HEK293 (cell line): Measurements from ENCODE around the gene WRAP73.
A peak's percentile ranks its signal among the peaks of the same experiment; 100 is the strongest.

Experiments
- CTCF ChIA-PET: fragments of 350-600 bp; formaldehyde crosslinking; extraction: SDS; loops from one replicate; lab custom pipeline; 2021; ENCODE audit warnings: antibody characterized with exemption; lab: Yijun Ruan, JAX
- POLR2A ChIA-PET: fragments of 300-600 bp; formaldehyde crosslinking; extraction: SDS; loops from one replicate; lab custom pipeline; 2020; ENCODE audit warnings: antibody characterized with exemption, inconsistent platforms; lab: Yijun Ruan, JAX
- H3K27ac ChIP-seq: fragments of 200-500 bp; sonication (Bioruptor generic); 2 replicates; pipeline ENCODE4 v1.5.1; 2014; ENCODE audit warnings: low read depth, low read length, control low read depth, inconsistent platforms; ENCODE audit errors: extremely low read depth
- H3K36me3 ChIP-seq, 2 experiments: fragments of 200-500 bp in 1 of 2; sonication (Bioruptor generic) in 1 of 2; 1 replicate in 1 of 2; 2 replicates in 1 of 2; pipeline ENCODE4 v1.5.1; 2014 to 2017; ENCODE audit warnings: inconsistent platforms in 2 of 2, low read length in 2 of 2; ENCODE audit not compliant: control insufficient read depth in 2 of 2, insufficient read depth in 1 of 2
- H3K4me1 ChIP-seq: fragments of 200-500 bp; sonication (Bioruptor generic); 2 replicates; pipeline ENCODE4 v1.5.1; 2014; ENCODE audit warnings: mild to moderate bottlenecking, low read length, inconsistent platforms; ENCODE audit not compliant: control insufficient read depth, insufficient read depth
- H3K4me3 ChIP-seq: 2 replicates; pipeline ENCODE4 v1.5.1; 2011; ENCODE audit warnings: low read depth, mild to moderate bottlenecking, control low read depth, low read length, moderate library complexity
- H3K9me3 ChIP-seq: fragments of 200-500 bp; sonication (Bioruptor generic); 2 replicates; pipeline ENCODE4 v1.5.1; 2014; ENCODE audit warnings: low read depth, low read length, inconsistent platforms; ENCODE audit not compliant: control insufficient read depth, insufficient read depth
- GLIS2 ChIP-seq: fragments of 450-650 bp; formaldehyde crosslinking; IDR thresholded peaks from 2 replicates; pipeline ENCODE4 v1.5.1; 2016; ENCODE audit warnings: missing biosample characterization, missing genetic modification characterization
- KLF8 ChIP-seq: fragments of 450-650 bp; formaldehyde crosslinking; IDR thresholded peaks from 2 replicates; pipeline ENCODE4 v1.5.1; 2016; ENCODE audit warnings: missing biosample characterization, missing genetic modification characterization
- MYNN ChIP-seq: fragments of 450-650 bp; formaldehyde crosslinking; IDR thresholded peaks from 2 replicates; pipeline ENCODE4 v1.5.1; 2016; ENCODE audit warnings: missing biosample characterization, missing genetic modification characterization, borderline replicate concordance
- PRDM1 ChIP-seq: fragments of 450-650 bp; formaldehyde crosslinking; IDR thresholded peaks from 2 replicates; pipeline ENCODE4; 2016; ENCODE audit warnings: missing biosample characterization, missing genetic modification characterization
- WT1 ChIP-seq: fragments of 450-650 bp; formaldehyde crosslinking; IDR thresholded peaks from 2 replicates; pipeline ENCODE4 v1.5.1; 2016; ENCODE audit warnings: missing biosample characterization, missing genetic modification characterization
- ZNF202 ChIP-seq: fragments of 450-650 bp; formaldehyde crosslinking; IDR thresholded peaks from 2 replicates; pipeline ENCODE4 v1.5.1; 2016; ENCODE audit warnings: missing biosample characterization, missing genetic modification characterization, borderline replicate concordance
- ZNF214 ChIP-seq: fragments of 450-650 bp; formaldehyde crosslinking; IDR thresholded peaks from 2 replicates; pipeline ENCODE4 v1.5.1; 2017; ENCODE audit warnings: missing biosample characterization, mild to moderate bottlenecking, missing genetic modification characterization, borderline replicate concordance
- ZNF335 ChIP-seq: fragments of 450-650 bp; formaldehyde crosslinking; conservative IDR thresholded peaks from 2 replicates; pipeline ENCODE4 v1.5.1; 2016; ENCODE audit warnings: missing biosample characterization, missing genetic modification characterization
- ZNF37A ChIP-seq: fragments of 450-650 bp; IDR thresholded peaks from 2 replicates; pipeline ENCODE4 v1.5.1; 2018; ENCODE audit warnings: missing biosample characterization, missing genetic modification characterization
- ZNF433 ChIP-seq: fragments of 450-650 bp; formaldehyde crosslinking; IDR thresholded peaks from 2 replicates; pipeline ENCODE4 v1.5.1; 2016; ENCODE audit warnings: missing biosample characterization, missing genetic modification characterization, low read depth
- ZNF544 ChIP-seq: fragments of 450-650 bp; formaldehyde crosslinking; IDR thresholded peaks from 2 replicates; pipeline ENCODE4 v1.5.0; 2017; ENCODE audit warnings: missing biosample characterization, missing genetic modification characterization
- ZNF548 ChIP-seq: fragments of 450-650 bp; formaldehyde crosslinking; IDR thresholded peaks from 2 replicates; pipeline ENCODE4 v1.5.1; 2016; ENCODE audit warnings: missing biosample characterization, missing genetic modification characterization
- ZNF555 ChIP-seq: fragments of 450-650 bp; formaldehyde crosslinking; conservative IDR thresholded peaks from 2 replicates; pipeline ENCODE4 v1.5.1; 2017; ENCODE audit warnings: missing biosample characterization, mild to moderate bottlenecking, missing genetic modification characterization, inconsistent platforms
- ZNF623 ChIP-seq: fragments of 450-650 bp; formaldehyde crosslinking; IDR thresholded peaks from 2 replicates; pipeline ENCODE4 v1.5.1; 2016; ENCODE audit warnings: missing biosample characterization, missing genetic modification characterization
- ZNF664 ChIP-seq: fragments of 450-650 bp; formaldehyde crosslinking; IDR thresholded peaks from 2 replicates; pipeline ENCODE4 v1.5.1; 2016; ENCODE audit warnings: missing biosample characterization, missing genetic modification characterization
- ZNF670 ChIP-seq: fragments of 450-650 bp; formaldehyde crosslinking; IDR thresholded peaks from 2 replicates; pipeline ENCODE4 v1.5.1; 2016; ENCODE audit warnings: missing biosample characterization, missing genetic modification characterization, low read depth
- TF ChIP-seq, protein P1 (sequence below): sonication (generic); formaldehyde crosslinking; IDR thresholded peaks from 2 replicates; pipeline ENCODE4 v1.8.1; 2022; ENCODE audit warnings: mild to moderate bottlenecking, moderate library complexity, missing genetic modification reagents

WRAP73 gene

DNA sequence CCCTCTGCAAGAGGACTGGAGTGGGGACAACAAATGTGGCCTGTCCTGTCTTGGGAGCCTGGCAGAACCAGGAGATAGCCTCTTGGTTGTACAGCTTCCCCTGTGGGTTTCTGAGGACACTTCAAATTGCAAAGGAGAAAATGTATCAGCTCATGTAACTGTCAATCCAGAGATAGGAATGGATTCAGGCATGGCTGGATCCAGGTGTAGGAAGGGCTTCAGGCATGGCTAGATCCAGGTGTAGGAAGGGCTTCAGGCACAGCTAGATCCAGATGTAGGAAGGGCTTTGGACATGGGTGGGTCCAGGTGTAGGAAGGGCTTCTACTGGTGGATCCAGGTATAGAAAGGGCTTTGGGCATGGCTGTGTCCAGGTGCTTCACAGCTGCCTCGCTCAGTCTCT, 33.3 kb upstream of the WRAP73 start:
- ChIA-PET POLR2A (no interaction called here), CTCF (interaction anchor here (0.8 kb wide), 1 partner anchor 14 kb away, joined by 3 read pairs; no protein-coding TSS in a partner anchor)
- no peak overlapping the region for H3K4me3 ChIP-seq
- no peak overlapping the region for H3K27ac ChIP-seq
- TF ChIP-seq KLF8 (tag by site-specific recombination) (peak; percentile 76), ZNF214 (tag by site-specific recombination) (no peak), ZNF664 (tag by site-specific recombination) (peak; percentile 81; the same call in 1 of the 2 replicates), ZNF37A (tag by site-specific recombination) (no peak), MYNN (tag by site-specific recombination) (no peak)
- TF ChIP-seq, protein P1, sequence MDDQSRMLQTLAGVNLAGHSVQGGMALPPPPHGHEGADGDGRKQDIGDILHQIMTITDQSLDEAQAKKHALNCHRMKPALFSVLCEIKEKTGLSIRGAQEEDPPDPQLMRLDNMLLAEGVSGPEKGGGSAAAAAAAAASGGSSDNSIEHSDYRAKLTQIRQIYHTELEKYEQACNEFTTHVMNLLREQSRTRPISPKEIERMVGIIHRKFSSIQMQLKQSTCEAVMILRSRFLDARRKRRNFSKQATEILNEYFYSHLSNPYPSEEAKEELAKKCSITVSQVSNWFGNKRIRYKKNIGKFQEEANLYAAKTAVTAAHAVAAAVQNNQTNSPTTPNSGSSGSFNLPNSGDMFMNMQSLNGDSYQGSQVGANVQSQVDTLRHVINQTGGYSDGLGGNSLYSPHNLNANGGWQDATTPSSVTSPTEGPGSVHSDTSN (CRISPR knock-in tag), result no peak
- H3K9me3 ChIP-seq, result no peaks in the 10 kb centered on the region
- no peaks in the 10 kb centered on the region for H3K4me1 ChIP-seq
- H3K36me3 ChIP-seq, result peaks cover 0 to 20% of the 10 kb centered on the region in 2 experiments; a peak in 1 of 3 replicates

DNA sequence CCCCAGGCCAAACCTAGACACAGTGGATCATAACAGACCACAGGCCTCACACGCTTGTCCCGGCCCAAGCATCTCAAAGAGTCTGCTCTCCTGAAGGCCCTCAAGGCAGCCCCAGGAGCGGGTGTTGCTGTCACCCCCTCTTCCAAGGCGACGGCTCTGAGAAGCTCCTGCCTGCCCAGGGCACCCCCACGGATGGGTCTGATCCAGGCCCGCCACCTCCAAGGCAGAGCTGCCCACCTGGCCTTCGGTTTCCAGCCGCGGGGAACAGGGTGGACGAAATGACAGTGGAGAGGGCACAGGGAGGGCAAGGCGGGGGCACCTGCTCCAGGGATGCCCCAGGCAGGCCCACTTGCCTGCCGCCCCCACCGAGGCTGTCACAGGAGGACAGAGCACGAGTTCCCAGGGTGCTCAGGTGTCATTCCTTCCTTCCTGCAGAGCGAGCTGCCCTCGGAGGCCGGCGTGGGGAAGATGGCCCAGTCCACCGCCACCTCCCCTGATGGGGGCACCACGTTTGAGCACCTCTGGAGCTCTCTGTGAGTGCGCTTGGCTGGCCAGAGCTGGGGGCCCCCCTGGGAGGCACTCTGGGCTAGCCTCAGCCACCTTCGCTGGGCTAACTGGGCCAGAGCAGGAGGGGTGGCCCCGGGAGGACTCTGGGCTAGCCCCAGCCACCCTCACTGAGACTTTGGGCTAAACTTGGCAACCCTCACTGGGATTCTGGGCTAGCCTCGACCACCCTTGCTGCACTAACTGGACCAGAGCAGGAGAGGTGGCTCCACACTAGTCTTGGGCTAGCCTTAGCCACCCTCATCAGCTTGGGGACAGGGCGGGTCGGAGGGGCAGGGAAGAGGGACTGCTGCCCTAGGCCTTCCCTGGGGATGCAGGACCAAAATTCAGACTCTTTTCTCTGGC, 32.2 kb upstream of the WRAP73 start:
- no peak for TF ChIP-seq ZNF623 (tag by site-specific recombination)
- TF ChIP-seq GLIS2 (tag by site-specific recombination), result 0 out of 2 replicates have a peak, but pooled peaks have one; percentile 12
- TF ChIP-seq, all 188 proteins: peak for 1
- ChIA-PET POLR2A (no interaction called here), CTCF (interaction anchor here (0.8 to 2.5 kb wide), 2 partner anchors 15 to 42 kb away, joined by 3 to 9 read pairs; no protein-coding TSS in a partner anchor)
- H3K9me3 ChIP-seq, result no peaks in the 10 kb centered on the region
- no peak overlapping the region for H3K4me3 ChIP-seq
- no peak overlapping the region for H3K27ac ChIP-seq
- peaks cover 0 to 20% of the 10 kb centered on the region in 2 experiments; a peak in 1 of 3 replicates for H3K36me3 ChIP-seq
- H3K4me1 ChIP-seq, result no peaks in the 10 kb centered on the region

DNA sequence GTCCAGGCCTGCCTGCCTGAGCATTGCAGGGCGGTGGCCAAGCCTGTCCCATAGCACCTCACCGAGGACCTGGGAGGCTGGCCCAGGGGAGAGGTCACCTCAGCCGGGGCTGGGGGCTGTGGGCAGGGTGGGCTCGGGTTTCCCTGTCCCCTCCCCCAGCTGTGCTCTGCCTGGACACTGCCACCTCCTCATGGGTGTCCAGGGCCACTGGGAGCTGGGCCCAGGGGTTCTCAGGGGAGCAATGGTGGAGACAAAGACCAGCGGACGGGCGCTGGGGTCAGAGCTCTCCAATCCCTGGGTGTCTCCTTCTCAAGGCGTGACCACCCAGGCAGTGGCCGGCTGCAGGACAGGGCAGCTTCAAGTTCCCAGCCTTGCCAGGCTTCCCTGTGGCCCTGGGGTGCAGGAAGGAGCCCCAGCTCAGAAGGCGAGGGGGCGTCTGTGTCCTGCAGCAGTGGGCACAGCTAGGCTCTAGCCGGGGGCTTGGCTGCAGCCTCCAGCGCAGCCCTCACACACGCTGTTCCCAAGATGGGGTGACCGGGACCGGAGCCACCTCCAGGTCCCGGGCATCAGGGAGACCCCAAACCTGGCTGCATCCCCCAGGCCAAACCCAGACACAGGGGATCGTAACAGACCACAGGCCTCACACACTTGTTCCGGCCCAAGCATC, 31.5 kb upstream of the WRAP73 start:
- ChIA-PET POLR2A (no interaction called here), CTCF (interaction anchor here (2.5 kb wide), 1 partner anchor 43 kb away, joined by 9 read pairs; no protein-coding TSS in a partner anchor)
- Histone ChIP-seq H3K4me1 (no peaks in the 10 kb centered on the region), H3K27ac (no peak overlapping the region), H3K36me3 (peaks cover 0 to 20% of the 10 kb centered on the region in 2 experiments; a peak in 1 of 3 replicates), H3K4me3 (no peak overlapping the region), H3K9me3 (no peaks in the 10 kb centered on the region)
- TF ChIP-seq ZNF202 (tag by site-specific recombination) (no peak), ZNF544 (tag by site-specific recombination) (no peak), ZNF670 (tag by site-specific recombination) (no peak), WT1 (tag by site-specific recombination) (no peak), ZNF433 (tag by site-specific recombination) (no peak), ZNF555 (tag by site-specific recombination) (no peak), ZNF548 (no peak), ZNF335 (no peak), PRDM1 (tag by site-specific recombination) (no peak), MYNN (tag by site-specific recombination) (no peak)
- TF ChIP-seq, all 188 proteins: peak for 0
